ENCODE results near the gene METTL4. TPM values are rescaled to one million over a fixed set of nuclear protein-coding genes. Genes with fewer than 3 reads are reported as not detected.

Gene METTL4, protein sequence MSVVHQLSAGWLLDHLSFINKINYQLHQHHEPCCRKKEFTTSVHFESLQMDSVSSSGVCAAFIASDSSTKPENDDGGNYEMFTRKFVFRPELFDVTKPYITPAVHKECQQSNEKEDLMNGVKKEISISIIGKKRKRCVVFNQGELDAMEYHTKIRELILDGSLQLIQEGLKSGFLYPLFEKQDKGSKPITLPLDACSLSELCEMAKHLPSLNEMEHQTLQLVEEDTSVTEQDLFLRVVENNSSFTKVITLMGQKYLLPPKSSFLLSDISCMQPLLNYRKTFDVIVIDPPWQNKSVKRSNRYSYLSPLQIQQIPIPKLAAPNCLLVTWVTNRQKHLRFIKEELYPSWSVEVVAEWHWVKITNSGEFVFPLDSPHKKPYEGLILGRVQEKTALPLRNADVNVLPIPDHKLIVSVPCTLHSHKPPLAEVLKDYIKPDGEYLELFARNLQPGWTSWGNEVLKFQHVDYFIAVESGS
- 2.0 and 3.1 TPM in 2 replicates for total RNA-seq

DNA sequence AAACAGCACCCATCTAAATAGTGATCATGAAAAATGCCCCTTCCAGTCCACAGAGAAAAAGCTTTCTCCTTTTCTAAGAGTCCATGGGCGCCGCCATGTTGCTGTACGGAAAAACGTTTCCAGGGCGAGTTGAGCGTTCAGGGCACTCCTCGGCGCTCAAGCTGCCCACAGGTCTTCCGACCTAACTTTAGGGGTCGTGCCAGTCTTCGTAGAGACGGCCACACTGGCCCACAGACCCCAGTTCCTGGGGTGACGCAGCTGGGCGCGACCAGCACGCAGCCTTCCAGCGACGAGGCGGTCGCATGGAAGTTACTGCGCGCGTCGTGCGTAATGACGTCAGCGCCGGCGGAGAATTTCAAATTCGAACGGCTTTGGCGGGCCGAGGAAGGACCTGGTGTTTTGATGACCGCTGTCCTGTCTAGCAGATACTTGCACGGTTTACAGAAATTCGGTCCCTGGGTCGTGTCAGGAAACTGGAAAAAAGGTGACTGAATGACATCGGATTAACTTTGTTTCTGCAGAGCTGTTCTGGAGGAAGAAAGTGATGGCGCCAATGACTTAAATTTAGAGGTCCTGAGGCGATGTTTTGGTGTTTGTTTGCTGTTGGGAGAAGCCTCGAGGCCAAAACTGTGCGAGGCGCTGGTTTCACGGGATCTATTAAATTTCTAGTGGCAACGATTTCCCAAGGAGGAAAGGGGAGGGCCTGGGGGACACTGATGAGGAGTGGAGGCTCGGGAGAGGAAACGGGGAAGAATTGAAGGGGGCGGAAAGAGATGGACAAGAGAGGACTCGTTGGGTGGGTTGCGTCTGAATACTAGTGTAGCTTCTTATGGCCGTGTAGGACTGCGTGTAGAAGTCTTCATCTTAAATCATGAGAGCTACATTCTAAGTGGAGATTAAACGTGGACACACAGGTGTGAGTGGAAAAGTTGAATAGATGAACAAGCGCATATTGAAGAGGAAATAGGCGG is at the start of gene METTL4, which contains the start of gene NDC80:
Gene METTL4, minus strand, starts transcription at position 306 of the 971 bp plus-strand sequence. CDS start 4,289 bp downstream, outside the sequence.
Gene NDC80, plus strand, starts transcription at position 358 of the 971 bp plus-strand sequence. CDS start 1,429 bp downstream, outside the sequence.

Other genes with a start within 250 kb of the METTL4 start
- 13.1 and 13.9 TPM in 2 replicates for gene NDC80, start 52 bp upstream of the METTL4 start, total RNA-seq
- gene SMCHD1, start 84.2 kb upstream of the METTL4 start, total RNA-seq: 15.0 and 24.1 TPM in 2 replicates